GM21515 (cell line): Measurements from ENCODE around the gene CKMT1A.
"Not testable (repeated sequence)": the region's sequence is repeated elsewhere in the genome, so short reads cannot be mapped to it uniquely, and the experiment has no call there.

Source experiments
- ATAC-seq: cut with Tn5 transposase; IDR thresholded peaks from one replicate; pipeline ENCODE4 v1.9.1; 2021; ENCODE audit not compliant: unreplicated experiment

The CKMT1A gene

GRCh38 chr15:43693148-43694022, at the start of gene CKMT1A:
CKMT1A (plus strand) TSS chr15:43693859; CDS start chr15:43694051, 192 bp downstream.
- not testable (repeated sequence) for ATAC-seq

DNA sequence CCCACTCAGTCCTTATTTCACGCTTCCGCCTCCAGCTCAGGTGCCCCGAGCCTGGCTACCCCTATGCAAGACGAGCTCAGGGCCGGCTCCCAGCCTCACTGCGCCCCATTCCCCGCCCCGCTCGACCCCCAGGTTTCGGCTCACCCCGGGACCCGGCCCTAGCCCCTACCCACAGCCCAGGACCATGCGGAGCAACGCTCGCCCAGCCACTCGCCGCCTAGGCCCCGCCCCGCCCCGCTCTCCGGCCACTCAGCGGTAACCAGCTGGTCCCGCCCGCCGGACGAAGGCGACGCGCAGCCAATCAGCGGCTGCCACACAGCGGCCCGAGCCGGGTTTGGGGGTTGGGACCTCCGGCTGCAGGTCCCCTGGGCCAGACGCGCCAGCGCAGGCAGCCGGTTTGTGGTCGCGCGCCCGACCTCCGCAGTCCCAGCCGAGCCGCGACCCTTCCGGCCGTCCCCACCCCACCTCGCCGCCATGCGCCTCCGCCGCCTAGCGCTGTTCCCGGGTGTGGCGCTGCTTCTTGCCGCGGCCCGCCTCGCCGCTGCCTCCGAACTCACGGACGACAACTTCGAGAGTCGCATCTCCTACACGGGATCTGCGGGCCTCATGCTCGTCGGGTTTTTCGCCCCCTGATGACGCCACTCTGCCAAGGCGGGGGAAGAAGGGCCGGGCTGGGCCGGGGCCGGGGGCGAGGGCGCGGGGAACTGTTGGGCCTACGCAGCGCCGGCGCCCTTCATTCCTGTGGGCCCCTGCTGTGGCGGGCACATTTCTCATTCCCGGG, 44.8 kb upstream of the CKMT1A start, which contains the start of gene CATSPER2:
CATSPER2 (minus strand) TSS at position 196 of the 781 bp plus-strand sequence. CDS start 783 bp downstream, outside the sequence.
- no peak for ATAC-seq

GRCh38 chr15:43649430-43649926, 44.2 kb upstream of the CKMT1A start:
- not testable (repeated sequence) for ATAC-seq

GRCh38 chr15:43659727-43660126, 33.9 kb upstream of the CKMT1A start:
- not testable (repeated sequence) for ATAC-seq

DNA sequence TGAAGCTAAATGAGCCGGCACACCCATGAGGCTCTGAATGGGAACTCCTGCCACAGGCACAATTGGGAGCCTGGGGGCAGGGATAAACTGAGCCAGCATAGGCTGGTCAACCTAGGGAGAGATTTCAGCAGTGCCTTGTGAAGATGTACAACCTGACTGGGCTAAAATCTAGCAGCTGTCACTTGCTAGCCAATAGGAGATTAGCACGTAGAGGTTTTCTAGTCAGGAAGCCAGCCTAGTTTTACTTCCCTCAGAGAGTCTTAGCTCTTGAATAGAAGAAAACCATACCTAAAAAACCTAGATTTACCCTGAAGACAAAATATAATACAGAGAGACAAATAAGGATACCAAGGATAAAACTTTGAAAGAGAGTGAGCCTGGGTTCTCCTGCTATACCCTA, 31.4 kb upstream of the CKMT1A start:
- ATAC-seq, result not testable (repeated sequence)

DNA sequence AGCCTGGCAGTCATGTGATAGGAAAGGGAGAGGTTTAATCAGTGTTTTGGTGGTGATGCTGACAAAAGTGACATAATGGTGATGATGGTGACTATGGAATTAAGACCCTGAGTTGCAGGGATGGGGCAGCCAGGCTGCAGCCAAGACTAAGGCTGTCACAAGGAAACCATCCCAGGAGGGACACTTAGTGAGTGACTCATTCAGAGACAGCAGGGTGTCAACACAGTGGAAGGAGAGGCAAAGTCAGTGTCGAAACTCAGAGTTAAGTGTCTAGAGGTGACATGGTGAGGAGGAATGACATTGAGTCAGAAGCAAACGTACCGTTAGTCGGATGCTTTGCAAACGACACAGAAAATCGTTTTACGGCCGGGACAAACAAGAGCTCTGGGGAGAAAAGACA, 30.3 kb upstream of the CKMT1A start:
- ATAC-seq, result not testable (repeated sequence)

GRCh38 chr15:43666177-43666576, 27.5 kb upstream of the CKMT1A start:
- not testable (repeated sequence) for ATAC-seq

GRCh38 chr15:43674175-43674574, 19.5 kb upstream of the CKMT1A start:
- ATAC-seq, result not testable (repeated sequence)

DNA sequence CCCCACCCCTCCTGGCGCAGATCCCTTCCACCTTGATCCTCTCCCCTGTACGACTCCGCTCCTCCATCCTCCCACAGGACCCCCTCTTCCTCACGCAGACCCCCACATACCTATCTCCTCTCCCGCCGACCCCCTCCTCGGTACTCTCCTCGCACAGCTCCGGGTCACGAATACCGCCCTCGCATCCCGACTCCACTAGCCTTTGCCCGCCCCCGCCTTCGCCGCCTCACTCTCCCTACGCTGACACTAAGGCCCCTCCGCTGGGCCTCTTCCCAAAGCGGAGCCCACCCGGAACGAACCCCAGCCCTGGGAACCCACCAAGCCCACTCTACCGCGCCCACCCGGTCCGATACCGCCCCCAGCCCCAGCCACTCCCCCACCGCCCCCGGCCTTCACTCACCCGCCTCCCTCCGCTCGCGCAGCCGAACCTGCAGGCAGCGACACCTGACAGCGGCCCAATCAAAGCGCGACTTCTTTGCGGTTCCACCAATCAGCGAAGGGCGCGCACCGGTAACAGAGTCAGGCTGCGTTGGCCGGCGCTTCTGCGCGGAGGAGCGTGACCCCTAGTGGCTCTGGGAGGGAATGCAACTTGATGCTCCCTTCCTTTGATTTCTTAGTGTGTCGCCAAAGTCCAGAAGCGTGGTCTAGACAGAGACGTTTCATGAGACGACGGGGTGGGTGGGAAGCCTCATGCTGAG, 3.9 kb upstream of the CKMT1A start:
- peak; percentile 89 for ATAC-seq

DNA sequence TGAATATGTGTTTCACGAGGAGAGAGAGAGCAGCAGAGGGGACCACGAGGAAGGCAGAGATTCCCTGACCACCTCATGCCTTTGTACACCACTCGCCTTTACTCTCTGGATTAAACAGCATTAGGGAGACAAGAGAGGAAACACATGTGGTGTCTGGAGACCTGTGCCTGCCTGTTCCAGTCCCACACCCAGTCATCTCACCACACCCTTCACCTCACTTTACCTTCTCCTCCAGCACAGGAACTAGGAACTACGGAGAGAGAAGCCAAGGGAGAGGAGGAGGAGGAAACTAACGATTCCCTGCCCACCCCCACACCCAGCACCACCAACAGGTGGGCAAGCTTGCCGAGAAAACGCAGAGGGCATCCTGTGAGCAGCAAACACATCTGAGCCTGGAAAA, 980 bp upstream of the CKMT1A start:
- ATAC-seq, result not testable (repeated sequence)

GRCh38 chr15:43702174-43702573, 8.5 kb downstream of the CKMT1A start:
- no peak for ATAC-seq

GRCh38 chr15:43702701-43703424, 9.2 kb downstream of the CKMT1A start:
- ATAC-seq, result no peak

DNA sequence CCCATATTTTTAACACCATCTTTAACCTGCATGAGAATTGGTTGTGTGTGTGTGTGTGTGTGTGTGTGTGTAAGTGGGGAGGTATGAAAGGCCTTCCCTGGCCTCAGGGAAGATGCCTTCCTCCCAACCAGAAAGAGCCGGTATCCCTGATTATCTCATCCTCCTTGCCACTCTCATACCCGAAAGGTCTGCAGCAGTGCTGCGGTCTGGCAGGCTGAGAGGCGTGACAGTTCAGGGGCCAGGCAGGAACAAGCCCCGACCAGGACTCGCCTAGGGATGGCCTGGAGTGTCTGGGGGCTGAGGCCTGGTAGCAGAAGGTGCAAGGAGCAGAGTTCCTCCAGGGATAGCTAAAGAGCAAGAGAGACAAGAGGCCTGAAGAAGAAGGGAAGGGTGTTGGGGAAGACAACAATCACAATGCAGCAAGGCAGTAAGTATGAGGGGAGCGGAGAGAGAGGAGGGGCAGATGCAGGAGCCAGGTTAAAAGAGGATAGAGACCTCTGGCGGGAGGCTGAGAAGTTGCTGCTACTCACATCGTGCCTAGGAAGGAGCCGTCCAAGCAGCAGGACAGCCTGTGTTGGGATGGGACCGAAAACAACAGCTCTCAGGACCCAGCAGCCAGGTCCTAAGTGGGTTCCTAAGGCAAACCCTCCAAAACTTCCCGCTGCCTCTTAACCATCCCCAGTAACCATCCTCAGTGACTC, 16.9 kb downstream of the CKMT1A start:
- not testable (repeated sequence) for ATAC-seq

- ATAC-seq, result no peak
These were observed 29.5 kb downstream of the CKMT1A start for GRCh38 chr15:43723151-43723550.

GRCh38 chr15:43726306-43726705, 32.6 kb downstream of the CKMT1A start:
- ATAC-seq, result not testable (repeated sequence)

GRCh38 chr15:43728053-43728725, 34.5 kb downstream of the CKMT1A start:
- not testable (repeated sequence) for ATAC-seq

GRCh38 chr15:43735416-43735815, 41.8 kb downstream of the CKMT1A start:
- peak; percentile 36 for ATAC-seq

DNA sequence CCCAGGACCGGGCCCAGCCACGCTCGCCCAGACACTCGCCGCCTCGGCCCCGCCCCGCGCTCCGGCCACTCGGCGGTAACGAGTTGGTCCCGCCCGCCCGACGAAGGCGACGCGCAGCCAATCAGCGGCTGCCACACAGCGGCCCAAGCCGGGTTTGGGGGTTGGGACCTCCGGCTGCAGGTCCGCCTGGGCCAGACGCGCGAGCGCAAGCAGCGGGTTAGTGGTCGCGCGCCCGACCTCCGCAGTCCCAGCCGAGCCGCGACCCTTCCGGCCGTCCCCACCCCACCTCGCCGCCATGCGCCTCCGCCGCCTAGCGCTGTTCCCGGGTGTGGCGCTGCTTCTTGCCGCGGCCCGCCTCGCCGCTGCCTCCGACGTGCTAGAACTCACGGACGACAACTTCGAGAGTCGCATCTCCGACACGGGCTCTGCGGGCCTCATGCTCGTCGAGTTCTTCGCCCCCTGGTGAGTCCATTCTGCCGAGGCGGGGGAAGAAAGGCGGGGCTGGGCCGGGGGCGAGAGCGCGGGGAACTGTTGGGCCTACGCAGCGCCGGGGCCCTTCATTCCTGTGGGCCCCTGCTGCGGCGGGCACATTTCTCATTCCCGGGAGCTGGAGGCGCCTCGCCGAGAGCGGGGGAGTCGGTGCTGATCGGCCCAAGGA, 52.7 kb downstream of the CKMT1A start, which contains the start of gene PDIA3:
PDIA3 (plus strand) TSS at position 194 of the 658 bp plus-strand sequence; CDS start at position 296, 102 bp downstream.
- ATAC-seq, result peak; percentile 76
